Hematopoietic multipotent progenitor cell treated with erythropoietin and hydrocortisone succinate and interleukin-3 and kit ligand, for 15 days (in vitro differentiated cells): ENCODE data around the gene ENOX1.

Experiments
- DNase-seq: peaks from one replicate; pipeline ENCODE4 v3.0.0-alpha.2; 2015; ENCODE audit warnings: low spot score

The ENOX1 gene

DNA sequence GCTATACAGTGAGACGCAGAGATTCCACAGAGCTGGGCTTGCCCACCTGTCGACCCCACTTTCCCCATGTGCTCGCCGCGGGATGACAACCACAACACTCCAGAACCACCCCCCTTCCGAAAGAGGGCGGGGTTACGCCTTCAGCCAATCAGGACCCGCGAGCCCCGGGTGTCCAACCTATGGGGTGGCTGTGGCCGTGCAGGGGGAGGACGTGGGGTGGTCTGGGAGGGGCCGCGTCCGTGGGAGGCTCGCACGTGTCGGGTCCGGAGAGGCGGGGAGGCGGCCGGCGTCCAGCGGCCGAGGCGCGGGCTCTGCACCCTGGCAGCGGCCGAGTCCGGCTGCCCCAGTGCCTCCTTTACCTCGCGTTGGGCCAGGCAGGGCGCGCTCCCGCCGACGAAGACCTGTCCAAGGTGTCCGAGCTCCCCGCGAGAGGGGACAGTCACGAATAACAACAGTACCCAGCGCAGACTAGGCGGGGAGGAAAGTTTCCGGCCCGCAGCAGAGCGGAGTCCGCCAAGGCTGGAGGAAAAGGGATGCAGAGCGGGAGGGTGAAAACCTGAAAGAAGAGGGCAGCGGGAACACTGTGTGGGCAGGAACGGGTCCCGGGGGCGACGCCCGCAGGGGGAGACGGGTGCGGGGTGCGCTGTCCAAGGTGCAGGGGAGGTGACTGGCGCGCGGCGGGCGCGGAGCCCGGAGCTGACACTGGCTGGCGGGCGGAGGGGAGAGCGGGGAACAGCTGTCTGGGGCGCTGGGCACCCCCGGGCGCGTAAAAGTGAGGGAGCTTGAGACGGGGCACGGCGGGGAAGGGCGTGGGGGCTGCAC is 911 bp downstream of the ENOX1 start:
- DNase-seq: no peak

DNA sequence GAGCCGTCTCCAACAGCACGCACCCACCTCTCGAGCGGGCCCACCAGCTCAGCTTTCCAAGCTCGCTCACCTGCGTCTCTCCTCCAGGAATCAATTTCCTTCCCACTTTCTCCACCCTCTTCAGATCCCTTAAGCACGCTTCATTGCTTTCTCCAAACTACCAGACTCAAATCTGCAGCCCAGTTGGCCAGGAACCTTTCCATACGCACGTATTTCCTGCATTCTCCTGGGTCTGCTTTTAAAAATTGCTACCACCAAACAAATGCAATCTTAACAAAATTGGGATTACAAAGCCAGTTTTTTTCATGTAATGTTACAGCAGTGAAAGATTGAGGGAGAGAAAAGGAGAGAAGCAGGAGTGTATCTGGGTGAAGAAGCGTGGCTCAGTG is 1.5 kb downstream of the ENOX1 start:
- DNase-seq: no peak

GRCh38 chr13:43784496-43784895 is 2.3 kb downstream of the ENOX1 start:
- DNase-seq: no peak

DNA sequence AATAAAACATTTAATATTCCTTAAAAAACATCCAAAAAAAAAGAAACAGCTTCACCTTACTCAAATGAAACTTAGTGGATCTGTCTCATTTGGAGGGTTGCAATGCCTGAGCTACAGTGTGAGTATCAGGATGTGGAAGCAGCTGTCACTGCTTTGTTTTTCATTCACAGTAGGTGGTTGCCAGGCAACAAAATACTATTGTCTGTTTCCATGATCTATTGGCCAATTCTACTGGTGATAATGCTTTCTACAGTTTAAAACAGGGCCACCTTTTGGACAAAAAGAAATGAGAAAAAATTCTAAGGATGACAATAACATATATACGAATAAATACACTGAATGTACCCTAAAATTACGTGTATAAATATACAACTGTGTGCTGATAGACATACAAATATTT is 3.0 kb downstream of the ENOX1 start:
- DNase-seq: no peak

DNA sequence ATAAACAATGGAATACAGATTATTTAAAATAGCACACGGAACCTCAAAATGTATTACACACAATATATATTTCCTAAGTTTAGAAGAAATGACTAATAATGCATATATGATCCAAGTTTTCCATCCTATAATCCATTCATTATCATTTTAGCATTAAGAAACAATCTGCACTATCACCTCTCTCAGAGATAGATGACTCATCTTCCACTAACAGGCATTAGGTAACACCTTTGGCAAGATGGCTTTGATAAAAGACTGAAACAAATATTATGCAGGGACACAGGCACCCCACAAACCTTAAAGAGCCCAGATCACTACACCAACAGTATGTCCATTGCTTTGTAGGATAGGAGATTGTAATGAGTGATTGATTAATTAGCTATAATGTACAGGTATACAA is 4.1 kb downstream of the ENOX1 start:
- DNase-seq: no peak

- no peak for DNase-seq
These were observed 6.1 kb downstream of the ENOX1 start for GRCh38 chr13:43780666-43781065.

GRCh38 chr13:43776501-43777079 is 10.2 kb downstream of the ENOX1 start:
- no peak for DNase-seq

DNA sequence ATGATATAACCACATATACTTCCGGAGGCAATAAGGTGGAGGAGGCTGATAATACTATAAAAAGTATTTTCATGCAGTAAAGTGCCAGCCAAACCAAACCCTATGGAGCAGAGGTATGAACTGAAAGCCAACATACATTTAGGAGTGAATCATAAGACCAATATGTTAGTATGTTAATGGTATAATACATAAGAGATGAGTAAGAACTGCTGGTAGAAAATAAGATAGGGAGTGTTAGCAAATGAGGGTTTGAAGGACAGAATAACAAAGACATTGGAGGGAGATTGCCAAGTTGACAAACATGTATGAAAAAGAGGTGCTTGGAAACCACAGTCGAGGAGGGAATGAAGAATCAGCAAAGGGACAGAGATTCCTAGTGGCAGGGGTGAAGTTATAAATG is 10.8 kb downstream of the ENOX1 start:
- no peak for DNase-seq

GRCh38 chr13:43773602-43774001 is 13.2 kb downstream of the ENOX1 start:
- DNase-seq: no peak

DNA sequence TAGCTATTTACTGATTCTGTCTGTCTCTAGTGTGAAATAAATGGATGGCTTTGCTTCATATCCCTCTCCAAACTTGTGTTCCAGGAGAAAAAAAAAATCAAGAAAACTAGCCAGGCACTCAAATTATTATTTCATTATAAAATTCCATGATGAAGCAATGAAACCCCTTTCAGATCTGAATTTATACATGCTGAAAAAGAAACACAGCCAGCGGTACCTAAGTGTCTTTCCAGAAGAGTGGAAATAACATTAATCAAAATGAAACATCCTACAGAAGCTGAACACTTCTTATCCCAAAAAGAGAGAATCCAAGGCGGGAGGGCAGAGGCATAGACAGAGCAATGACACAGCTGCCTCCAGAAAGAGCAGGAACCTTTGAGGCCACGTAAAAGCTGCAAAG is 15.9 kb downstream of the ENOX1 start:
- DNase-seq: no peak

DNA sequence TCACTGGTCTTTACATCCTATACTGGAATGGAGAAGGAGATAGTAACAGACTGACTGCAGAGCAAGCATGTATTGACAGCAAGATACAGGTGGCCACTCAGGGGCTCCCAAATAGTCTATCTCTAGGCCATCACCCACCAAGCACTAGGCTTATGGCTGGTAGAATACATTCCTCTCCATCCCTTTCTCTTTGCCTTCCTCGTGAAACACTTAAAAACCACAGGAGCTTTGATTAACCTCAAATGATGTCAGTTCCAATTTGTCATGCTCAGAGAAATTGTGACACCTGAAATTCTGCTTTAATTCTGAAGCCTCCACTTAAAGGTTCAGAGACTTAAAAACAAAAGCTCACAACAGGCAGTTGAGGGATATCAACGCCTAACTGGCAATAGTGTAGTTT is 17.2 kb downstream of the ENOX1 start:
- no peak for DNase-seq

- DNase-seq: no peak
These were observed 19.3 kb downstream of the ENOX1 start for GRCh38 chr13:43767341-43767931.

DNA sequence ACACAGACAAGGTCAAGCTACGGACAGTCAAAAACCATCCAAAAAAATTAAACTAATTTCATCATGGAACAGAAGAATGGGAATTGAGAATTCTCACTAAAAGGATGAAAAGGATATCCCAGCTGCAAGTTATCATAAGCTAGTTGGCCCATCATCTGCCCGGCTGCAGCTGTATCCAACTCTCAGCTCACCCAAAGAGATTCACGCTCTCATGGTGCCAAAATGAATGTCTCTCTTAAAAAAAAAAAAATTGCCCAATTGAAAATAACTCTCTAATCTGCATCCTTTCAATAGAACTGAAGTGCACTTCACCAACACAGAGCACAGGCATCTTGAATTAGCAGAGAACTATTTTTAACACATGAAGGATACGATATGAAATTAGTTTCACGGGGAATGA is 20.0 kb downstream of the ENOX1 start:
- no peak for DNase-seq

DNA sequence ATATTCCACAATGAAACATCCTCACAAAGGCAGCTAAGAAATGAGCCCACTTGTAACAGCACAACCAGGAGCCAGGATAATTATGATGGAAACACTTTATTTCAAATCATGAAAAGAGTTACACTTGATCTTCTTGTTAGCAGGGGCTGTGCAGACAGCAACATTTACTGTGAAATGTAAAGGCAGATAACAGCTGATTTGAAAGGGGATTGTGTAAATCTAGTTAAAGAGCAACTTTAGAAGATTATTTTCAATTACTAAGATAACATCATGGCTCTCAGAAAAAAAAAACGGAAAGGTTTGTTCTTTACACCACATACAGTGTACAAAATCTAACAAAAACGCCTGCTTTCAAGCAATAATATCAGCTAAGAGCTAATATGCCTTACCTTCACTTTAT is 22.4 kb downstream of the ENOX1 start:
- no peak for DNase-seq

DNA sequence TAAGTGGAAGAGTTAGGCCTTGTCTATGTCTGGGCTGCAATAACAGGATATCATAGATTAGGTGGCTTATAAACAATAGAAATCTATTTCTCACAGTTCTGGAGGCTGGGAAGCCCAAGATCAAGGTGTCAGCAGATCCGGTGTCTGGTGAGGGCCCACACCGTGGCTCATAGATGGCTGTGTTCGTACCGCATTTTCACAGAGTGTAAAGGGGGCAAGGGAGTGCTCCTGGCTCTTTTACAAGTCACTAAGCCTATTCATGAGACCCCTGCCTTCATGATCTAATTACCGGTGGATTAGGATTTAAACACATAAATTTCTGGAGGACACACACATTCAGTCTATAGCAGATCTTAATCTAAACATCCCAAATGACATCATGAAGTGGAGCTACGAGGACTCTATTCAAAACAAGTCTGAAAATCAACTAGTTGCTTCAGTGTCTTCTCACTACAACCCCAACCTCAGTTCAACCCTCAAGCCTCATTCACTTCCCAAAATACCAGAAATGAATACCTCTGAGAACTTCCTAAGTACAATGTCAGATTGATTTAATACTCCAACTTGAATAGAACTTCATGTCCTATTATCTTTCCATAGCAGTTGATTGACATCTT is 23.5 kb downstream of the ENOX1 start:
- no peak for DNase-seq

- DNase-seq: no peak
These were observed 25.0 kb downstream of the ENOX1 start for GRCh38 chr13:43761616-43762315.

DNA sequence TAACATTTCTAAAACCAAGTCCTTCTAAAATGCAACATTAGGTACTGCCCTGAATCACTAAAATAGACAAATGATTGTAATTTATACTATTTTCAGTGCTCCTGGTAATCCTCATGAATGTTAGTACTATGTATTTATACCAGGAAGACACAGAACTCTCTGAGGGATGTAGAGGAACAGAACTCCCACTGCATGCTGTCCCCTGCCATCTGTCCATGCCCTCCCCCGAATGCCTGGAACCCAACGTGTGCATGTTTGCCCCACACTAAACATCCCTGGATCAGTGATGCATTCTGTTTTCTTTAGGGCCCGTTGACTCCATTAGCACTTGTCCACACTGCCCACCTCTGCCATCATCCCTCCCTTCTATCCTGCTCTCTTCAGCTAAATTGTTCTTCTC is 26.5 kb downstream of the ENOX1 start:
- no peak for DNase-seq

DNA sequence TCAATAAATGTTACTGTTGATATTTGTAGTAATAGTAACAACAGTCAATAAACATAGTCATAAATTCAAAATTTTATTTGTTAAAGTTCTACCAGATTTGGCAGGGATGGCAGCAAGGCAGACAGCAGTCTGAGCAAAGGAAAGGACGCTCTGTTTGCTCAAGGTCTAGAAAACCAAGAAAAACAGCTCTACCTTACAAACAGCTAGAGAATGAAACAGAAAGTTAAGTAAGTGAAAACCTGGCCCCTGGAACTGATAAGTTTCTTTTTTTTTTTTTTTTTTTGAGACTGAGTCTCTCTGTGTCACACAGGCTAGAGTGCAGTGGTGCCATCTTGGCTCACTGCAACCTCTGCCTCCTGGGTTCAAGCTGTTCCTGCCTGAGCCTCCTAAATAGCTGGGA is 27.9 kb downstream of the ENOX1 start:
- no peak for DNase-seq

- DNase-seq: no peak
These were observed 29.5 kb downstream of the ENOX1 start for GRCh38 chr13:43757266-43757665.

GRCh38 chr13:43755844-43756243 is 30.9 kb downstream of the ENOX1 start:
- no peak for DNase-seq

GRCh38 chr13:43751624-43752023 is 35.1 kb downstream of the ENOX1 start:
- no peak for DNase-seq

DNA sequence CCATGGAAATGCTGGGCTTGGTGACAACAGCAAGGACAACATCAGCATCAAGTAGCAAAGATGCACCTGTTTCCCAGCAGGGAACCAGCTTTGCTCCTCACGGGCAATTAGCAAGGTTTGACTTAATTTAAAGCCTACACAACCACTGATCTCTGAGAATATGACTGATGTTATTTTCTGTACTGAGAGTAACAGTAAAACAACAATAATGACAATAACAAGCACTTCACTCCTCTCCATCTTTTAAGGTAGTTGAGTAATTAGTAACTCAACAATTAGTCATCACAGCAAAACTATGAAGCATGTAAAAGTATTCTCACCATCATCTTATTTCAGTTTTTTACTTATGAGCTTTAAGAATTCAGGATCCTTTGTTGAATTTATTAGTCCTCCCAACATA is 37.3 kb downstream of the ENOX1 start:
- DNase-seq: no peak
